Left ventricle myocardium inferior (tissue), 1 donor: Measurements from ENCODE around the gene TCFL5. TPM values are rescaled to one million over a fixed set of nuclear protein-coding genes. Genes with fewer than 3 reads are reported as not detected.
A peak's percentile ranks its signal among the peaks of the same experiment; 100 is the strongest.

Source experiments
- DNase-seq: peaks from one replicate; pipeline ENCODE4 v3.0.0-alpha.2; 2020
- H3K27ac ChIP-seq: fragments of 200-600 bp; replicated peaks from 2 replicates; pipeline ENCODE4 v1.8.0; 2021
- H3K27me3 ChIP-seq: fragments of 200-600 bp; 2 replicates; pipeline ENCODE4 v1.8.0; 2021; ENCODE audit warnings: low read depth
- H3K36me3 ChIP-seq: fragments of 200-600 bp; 2 replicates; pipeline ENCODE4 v1.8.0; 2021
- H3K4me1 ChIP-seq: fragments of 200-600 bp; 2 replicates; pipeline ENCODE4 v1.8.0; 2021
- H3K4me3 ChIP-seq: fragments of 200-600 bp; 2 replicates; pipeline ENCODE4 v1.8.0; 2021; ENCODE audit warnings: mild to moderate bottlenecking, moderate library complexity
- H3K9me3 ChIP-seq: fragments of 200-600 bp; replicated peaks from 2 replicates; pipeline ENCODE4 v1.8.0; 2021
- intact Hi-C: fragments of 100-400 bp; cut with micrococcal nuclease; formaldehyde crosslinking; loops from one replicate; pipeline ENCODE4 v1.11.0; 2022
- total RNA-seq: library from RNA; stranded (reverse); fragmentation: NEBNext Ultra II Directional; extraction: Animal tissue kit (Norgen Biotek cat#: 25700); gene quantifications from one replicate; pipeline ENCODE4 v1.2.1, GENCODE V29; 2021
- TF ChIP-seq, protein P1 (sequence below): fragments of 200-600 bp; IDR thresholded peaks from 2 replicates; pipeline ENCODE4 v1.8.0; 2021; ENCODE audit warnings: antibody characterized with exemption, mild to moderate bottlenecking, borderline replicate concordance
- donor health status: DM: no; HTN: yes; CAD: no; lungs with severe emphysema.

The TCFL5 gene
- total RNA-seq, 1 donor from 2014 or later: 6.6 TPM

DNA sequence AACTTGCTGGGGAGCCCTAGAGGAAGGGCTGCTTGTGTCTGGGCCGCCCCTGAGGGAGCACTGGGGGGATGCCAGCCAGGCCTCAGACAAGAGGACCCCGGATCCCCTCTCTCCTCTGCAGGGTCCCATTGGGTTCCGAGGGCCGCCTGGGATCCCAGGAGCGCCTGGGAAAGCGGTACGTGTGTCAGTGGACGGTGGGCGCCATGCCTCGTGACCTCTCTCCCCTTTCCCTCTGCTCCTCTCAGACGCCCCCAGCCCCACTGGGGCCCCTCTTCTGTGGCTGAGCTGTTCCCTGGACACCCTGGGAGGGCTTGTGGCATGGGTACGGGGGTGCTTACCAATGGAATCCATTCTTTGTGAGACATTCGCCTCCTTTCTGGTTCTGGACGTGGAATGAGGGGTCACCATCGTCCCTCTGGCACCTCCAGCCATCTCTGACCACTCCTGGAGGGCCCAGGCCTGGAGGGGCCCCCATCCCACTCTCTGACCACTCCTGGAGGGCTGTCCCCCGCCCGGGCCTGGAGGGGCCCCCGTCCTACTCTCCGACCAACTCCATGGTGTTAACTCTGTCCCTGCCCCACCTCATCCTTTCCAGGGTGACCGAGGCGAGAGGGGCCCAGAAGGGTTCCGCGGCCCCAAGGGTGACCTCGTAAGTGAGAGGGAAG, 34.8 kb downstream of the TCFL5 start:
- H3K4me3 ChIP-seq: no peak overlapping the region
- peaks cover 7% of the 10 kb centered on the region for H3K4me1 ChIP-seq
- no peak overlapping the region for H3K27ac ChIP-seq
- H3K36me3 ChIP-seq: no peaks in the 10 kb centered on the region
- TF ChIP-seq, protein P1, sequence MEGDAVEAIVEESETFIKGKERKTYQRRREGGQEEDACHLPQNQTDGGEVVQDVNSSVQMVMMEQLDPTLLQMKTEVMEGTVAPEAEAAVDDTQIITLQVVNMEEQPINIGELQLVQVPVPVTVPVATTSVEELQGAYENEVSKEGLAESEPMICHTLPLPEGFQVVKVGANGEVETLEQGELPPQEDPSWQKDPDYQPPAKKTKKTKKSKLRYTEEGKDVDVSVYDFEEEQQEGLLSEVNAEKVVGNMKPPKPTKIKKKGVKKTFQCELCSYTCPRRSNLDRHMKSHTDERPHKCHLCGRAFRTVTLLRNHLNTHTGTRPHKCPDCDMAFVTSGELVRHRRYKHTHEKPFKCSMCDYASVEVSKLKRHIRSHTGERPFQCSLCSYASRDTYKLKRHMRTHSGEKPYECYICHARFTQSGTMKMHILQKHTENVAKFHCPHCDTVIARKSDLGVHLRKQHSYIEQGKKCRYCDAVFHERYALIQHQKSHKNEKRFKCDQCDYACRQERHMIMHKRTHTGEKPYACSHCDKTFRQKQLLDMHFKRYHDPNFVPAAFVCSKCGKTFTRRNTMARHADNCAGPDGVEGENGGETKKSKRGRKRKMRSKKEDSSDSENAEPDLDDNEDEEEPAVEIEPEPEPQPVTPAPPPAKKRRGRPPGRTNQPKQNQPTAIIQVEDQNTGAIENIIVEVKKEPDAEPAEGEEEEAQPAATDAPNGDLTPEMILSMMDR: no peak
- intact Hi-C loops: no loop called here
- no peaks in the 10 kb centered on the region for H3K9me3 ChIP-seq
- peaks cover 9% of the 10 kb centered on the region for H3K27me3 ChIP-seq
- no peak for DNase-seq

DNA sequence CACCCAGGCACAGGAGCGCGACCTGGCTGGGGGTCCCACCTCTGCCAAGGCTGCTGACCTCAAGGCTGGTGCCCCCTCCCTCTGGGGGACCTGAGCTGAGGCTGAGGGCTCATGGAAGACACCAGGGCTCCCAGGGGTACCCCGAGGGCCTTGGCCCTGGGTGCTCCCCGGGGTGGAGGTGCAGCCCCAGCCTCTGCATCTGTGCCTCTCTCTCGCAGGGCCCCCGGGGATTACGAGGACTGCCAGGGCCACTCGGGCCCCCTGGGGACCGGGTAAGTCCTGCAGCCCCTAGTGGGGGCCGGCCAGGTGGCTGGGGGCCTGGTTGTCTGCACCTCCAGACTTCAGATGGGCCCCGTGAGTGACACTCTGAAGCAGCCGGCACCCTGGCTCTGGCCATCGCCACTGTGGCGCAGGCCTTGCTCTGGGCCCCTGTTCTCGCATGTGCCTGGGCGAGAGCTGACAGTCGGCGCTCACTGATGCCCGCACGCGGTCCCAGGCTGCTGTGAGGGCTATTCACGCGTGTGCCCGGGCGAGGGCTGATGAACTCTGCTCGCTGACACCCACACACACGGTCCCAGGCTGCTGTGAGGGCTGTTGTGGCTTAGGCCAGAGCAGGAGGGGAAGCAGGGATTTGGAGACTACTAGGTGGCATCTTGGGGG, 35.5 kb downstream of the TCFL5 start:
- Histone ChIP-seq H3K36me3 (no peaks in the 10 kb centered on the region), H3K27me3 (peaks cover 16% of the 10 kb centered on the region), H3K4me1 (peaks cover 7% of the 10 kb centered on the region), H3K9me3 (no peaks in the 10 kb centered on the region), H3K27ac (no peak overlapping the region), H3K4me3 (no peak overlapping the region)
- DNase-seq: no peak
- intact Hi-C loops: no loop called here
- TF ChIP-seq, protein P1: no peak

DNA sequence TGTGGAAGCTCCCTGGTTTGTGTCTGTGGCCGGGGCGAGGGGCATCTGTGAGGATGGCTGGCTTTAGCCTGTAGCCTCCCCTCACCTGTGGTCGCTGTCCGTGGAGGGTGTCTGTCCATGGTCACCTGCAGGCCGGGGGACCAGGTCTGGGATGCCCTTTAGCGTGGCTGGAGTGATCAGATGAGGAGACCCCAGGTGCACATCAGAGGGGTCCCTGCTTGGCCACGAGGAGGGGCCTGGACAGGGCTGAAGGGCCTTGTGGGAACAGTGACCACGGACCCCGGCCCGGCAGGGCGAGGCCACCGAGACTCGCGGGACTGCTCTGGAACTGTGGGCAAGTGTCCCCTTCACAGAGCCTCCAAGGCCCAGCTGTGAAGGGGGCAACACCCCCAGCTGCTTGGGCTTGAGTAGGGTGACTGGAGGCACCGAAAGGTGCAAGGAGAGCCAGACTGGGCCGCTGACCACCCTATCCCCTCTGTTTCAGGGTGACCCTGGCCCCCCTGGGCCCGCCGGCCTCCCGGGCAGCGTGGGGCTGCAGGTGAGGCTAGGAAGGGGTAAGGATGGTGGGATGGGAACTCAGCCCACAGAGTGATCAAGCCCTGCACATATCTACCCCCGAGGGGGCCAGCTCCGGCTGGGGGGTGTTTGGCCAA, 36.2 kb downstream of the TCFL5 start:
- Histone ChIP-seq H3K27ac (no peak overlapping the region), H3K36me3 (no peaks in the 10 kb centered on the region), H3K27me3 (peaks cover 18% of the 10 kb centered on the region), H3K9me3 (no peaks in the 10 kb centered on the region), H3K4me1 (peaks cover 7% of the 10 kb centered on the region), H3K4me3 (no peak overlapping the region)
- intact Hi-C loops: no loop called here
- TF ChIP-seq, protein P1: no peak
- DNase-seq: no peak

DNA sequence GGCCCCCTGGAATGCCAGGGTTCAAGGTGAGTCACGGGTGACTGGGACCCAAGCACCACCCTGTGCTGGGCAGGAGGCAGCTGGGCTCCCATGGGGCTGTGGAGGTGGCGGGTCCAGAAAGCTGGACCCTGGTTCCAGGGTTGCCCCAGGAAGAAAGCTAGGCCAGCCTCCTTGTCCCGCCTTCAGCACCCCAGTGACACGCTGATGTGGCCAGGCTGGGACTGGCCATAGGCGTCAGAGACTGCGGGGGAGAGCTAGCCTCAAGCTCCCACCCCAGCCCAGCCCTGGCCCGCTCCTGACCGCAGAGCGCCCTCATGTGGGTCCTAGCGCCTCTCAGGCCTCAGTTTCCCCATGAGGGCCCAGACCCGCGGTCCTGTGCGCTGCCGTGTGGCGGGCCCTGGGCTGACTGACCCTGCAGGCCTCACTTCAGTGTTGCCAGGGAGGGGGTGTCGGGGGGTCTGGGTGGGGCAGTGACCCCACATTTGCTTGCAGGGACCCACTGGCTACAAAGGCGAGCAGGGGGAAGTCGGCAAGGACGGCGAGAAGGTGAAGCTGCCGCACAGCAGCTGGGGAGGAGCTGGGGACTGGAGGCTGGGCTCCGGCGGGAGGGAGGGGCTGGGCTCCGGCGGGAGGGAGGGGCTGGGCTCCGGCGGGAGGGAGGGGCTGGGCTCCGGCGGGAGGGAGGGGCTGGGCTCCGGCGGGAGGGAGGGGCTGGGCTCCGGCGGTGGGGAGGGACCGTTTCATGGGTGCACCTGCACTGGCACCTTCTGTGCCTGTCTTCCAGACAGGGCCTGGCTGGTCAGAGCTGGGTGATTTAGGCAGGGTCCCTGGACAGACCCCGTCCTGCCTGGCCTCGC, 36.9 kb downstream of the TCFL5 start:
- TF ChIP-seq, protein P1: no peak
- Histone ChIP-seq H3K36me3 (no peaks in the 10 kb centered on the region), H3K27ac (no peak overlapping the region), H3K27me3 (peaks cover 18% of the 10 kb centered on the region), H3K4me1 (peaks cover 15% of the 10 kb centered on the region), H3K9me3 (no peaks in the 10 kb centered on the region), H3K4me3 (peak overlapping the region; percentile 40)
- DNase-seq: no peak
- intact Hi-C loops: no loop called here
